GM12878 (cell line): ENCODE results near the gene TBXA2R. TPM values are rescaled to one million over a fixed set of nuclear protein-coding genes. Genes with fewer than 3 reads are reported as not detected.

ENCODE experiments used
- ATAC-seq: fragments of 200-7000 bp; cut with Tn5 transposase; 3 replicates; pipeline ENCODE4 v1.9.1; 2020; ENCODE audit warnings: mild to moderate bottlenecking, moderate library complexity
- BruUV-seq: library from RNA; stranded (reverse); fragments of 400-500 nt; replicated peaks from 2 replicates; lab custom pipeline; 2021; lab: Mats Ljungman, UMichigan
- CTCF ChIA-PET: fragments of 300-600 bp; sonication (Branson Sonifier 250); formaldehyde crosslinking; extraction: SDS; loops from one replicate; lab custom pipeline; 2021; ENCODE audit warnings: inconsistent platforms; lab: Yijun Ruan, JAX
- POLR2A ChIA-PET: fragments of 350-600 bp; formaldehyde crosslinking; extraction: SDS; loops from one replicate; lab custom pipeline; 2021; ENCODE audit warnings: inconsistent platforms; lab: Charles Lee
- RAD21 ChIA-PET: fragments of 300-600 bp; sonication (Branson Sonifier 250); formaldehyde crosslinking; loops from one replicate; lab custom pipeline; 2023; ENCODE audit warnings: antibody characterized with exemption; ENCODE audit not compliant: unreplicated experiment; lab: Charles Lee
- SMC1A ChIA-PET: fragments of 300-600 bp; sonication (Branson Sonifier 250); formaldehyde crosslinking; loops from one replicate; lab custom pipeline; 2023; ENCODE audit not compliant: unreplicated experiment, uncharacterized antibody; lab: Charles Lee
- DNase-seq: peaks from one replicate; pipeline ENCODE4 v3.0.0-alpha.2; 2011; ENCODE audit warnings: low read depth, low spot score
- FAIRE-seq: peaks from 3 replicates; lab custom pipeline; 2011; peaks lifted over from hg19 to GRCh38; lab: Jason Lieb, UNC
- H2AFZ ChIP-seq: 2 replicates; pipeline ENCODE4 v1.6.0; 2011; ENCODE audit warnings: low read depth, low read length, control low read depth; ENCODE audit not compliant: control insufficient read depth
- H3K27ac ChIP-seq: 2 replicates; pipeline ENCODE4 v1.5.1; 2011; ENCODE audit warnings: control low read depth; ENCODE audit not compliant: control insufficient read depth, insufficient read depth
- H3K27me3 ChIP-seq, 2 experiments: replicated peaks in 1 of 2; 2 replicates each; pipeline versions ENCODE4 v1.6.0 to v1.6.1; 2011; ENCODE audit warnings: low read length in 1 of 2; ENCODE audit not compliant: control insufficient read depth in 2 of 2, insufficient read depth in 2 of 2
- H3K36me3 ChIP-seq, 2 experiments: 2 replicates each; pipeline ENCODE4 v1.5.1; 2011; ENCODE audit warnings: low read length in 1 of 2; ENCODE audit not compliant: control insufficient read depth in 2 of 2, insufficient read depth in 2 of 2
- H3K4me1 ChIP-seq: 2 replicates; pipeline ENCODE4 v1.6.1; 2011; ENCODE audit warnings: mild to moderate bottlenecking, low read length, moderate library complexity, mixed read lengths; ENCODE audit not compliant: control insufficient read depth, insufficient read depth
- H3K4me2 ChIP-seq: 2 replicates; pipeline ENCODE4 v1.6.0; 2011; ENCODE audit warnings: control low read depth; ENCODE audit not compliant: control insufficient read depth, insufficient read depth
- H3K4me3 ChIP-seq: fragments of 200-600 bp; sonication (generic); 2 replicates; pipeline ENCODE4 v1.5.1; 2016
- H3K79me2 ChIP-seq: 2 replicates; pipeline ENCODE4 v1.6.0; 2011; ENCODE audit warnings: low read length; ENCODE audit not compliant: control insufficient read depth, insufficient read depth
- H3K9ac ChIP-seq: 2 replicates; pipeline ENCODE4 v1.8.0; 2011; ENCODE audit warnings: low read length, control low read depth, mixed read lengths; ENCODE audit not compliant: control insufficient read depth, insufficient read depth
- H3K9me3 ChIP-seq: replicated peaks from 3 replicates; pipeline ENCODE4 v1.5.1; 2011; ENCODE audit warnings: mild to moderate bottlenecking, low read length; ENCODE audit not compliant: control insufficient read depth, insufficient read depth
- H4K20me1 ChIP-seq: 2 replicates; pipeline ENCODE4 v1.6.0; 2011; ENCODE audit not compliant: control insufficient read depth, insufficient read depth
- DPF2 ChIP-seq: fragments of 450-650 bp; IDR thresholded peaks from 2 replicates; pipeline ENCODE4 v1.6.1; 2017; ENCODE audit warnings: mild to moderate bottlenecking
- HCFC1 ChIP-seq: fragments of 150-350 bp; IDR thresholded peaks from 2 replicates; pipeline ENCODE4 v1.6.1; 2014; ENCODE audit warnings: low read length
- NKRF ChIP-seq: fragments of 450-650 bp; conservative IDR thresholded peaks from 2 replicates; pipeline ENCODE4 v1.6.1; 2017; ENCODE audit warnings: mild to moderate bottlenecking, moderate library complexity
- SMARCA5 ChIP-seq: fragments of 450-650 bp; IDR thresholded peaks from 2 replicates; pipeline ENCODE4 v1.6.1; 2017; ENCODE audit warnings: mild to moderate bottlenecking
- ZNF217 ChIP-seq: fragments of 450-650 bp; IDR thresholded peaks from 2 replicates; pipeline ENCODE4 v1.6.1; 2017; ENCODE audit warnings: antibody characterized with exemption, mild to moderate bottlenecking
- WGBS: methylation state at CpG from one replicate; pipeline ENCODE4 v1.1.6; 2016; ENCODE audit warnings: low lambda C conversion rate; ENCODE audit not compliant: insufficient replicate concordance, insufficient coverage; ENCODE audit errors: missing lambda C conversion rate; 5-methylcytosine and 5-hydroxymethylcytosine counted together
- in situ Hi-C: fragments of 300-500 bp; cut with MboI; formaldehyde crosslinking; loops from 9 replicates; pipeline ENCODE4 v1.14.3; 2018; ENCODE audit warnings: mixed read lengths
- intact Hi-C: fragments of 100-400 bp; cut with micrococcal nuclease; formaldehyde crosslinking; loops from one replicate; pipeline ENCODE4 v1.14.2; 2022; ENCODE audit not compliant: unreplicated experiment
- polyA plus RNA-seq, 11 experiments: library from polyadenylated mRNA; depleted of rRNA in 4 of 11; unstranded in 6 of 11; stranded (reverse) in 5 of 11; fragments of >200 nt; fragmentation: Nextera tagmentation in 4 of 11; fragmentation: Illumina TruSeq in 1 of 11; extraction: Ambion mirVana in 4 of 11; extraction: Trizol in 1 of 11; gene quantifications; 1 replicate in 1 of 11; 2 replicates in 10 of 11; pipeline versions ENCODE4 v1.2.1 to v1.2.3, GENCODE V29; 2011 to 2016; ENCODE audit warnings: inconsistent platforms in 2 of 11, missing spikeins in 2 of 11, low read depth in 1 of 11
- total RNA-seq, 4 experiments: library from RNA; depleted of rRNA in 3 of 4; stranded (reverse); fragments of >200 nt in 3 of 4; fragmentation: Illumina TruSeq in 1 of 4; extraction: Trizol in 1 of 4; gene quantifications; 2 replicates each; pipeline versions ENCODE4 v1.2.1 to v1.2.3, GENCODE V29; 2013 to 2021

Gene TBXA2R
- total and polyA plus RNA-seq, 10 of the 15 experiments (the other 5 are each of a cell fraction or from before 2014, with no cell fraction given) = 0.03 TPM; not detected in 8

- ATAC-seq = no peak
- ChIA-PET POLR2A (interaction anchor here (0.6 to 1.0 kb wide), 4 partner anchors 19 to 74 kb away, joined by 3 to 4 read pairs (median 3); no protein-coding TSS in a partner anchor), RAD21 (interaction anchor here (1.0 kb wide), 1 partner anchor 70 kb away, joined by 4 read pairs; the partner anchor contains the start of gene MFSD12), CTCF (interaction anchor here (1.1 to 1.4 kb wide), 3 partner anchors 82 to 360 kb away, joined by 3 to 5 read pairs (median 4); no protein-coding TSS in a partner anchor), SMC1A (interaction anchor here (1.0 kb wide), 1 partner anchor 35 kb away, joined by 3 read pairs; no protein-coding TSS in a partner anchor)
- intact Hi-C loops = loop anchor here (5.0 kb wide), 1 partner anchor 70 kb away; the partner anchor contains the start of gene MFSD12
- H3K9ac ChIP-seq = peak overlapping the region; percentile 88; the same call in 1 of the 2 replicates
- in situ Hi-C loops = no loop called here
- H3K9me3 ChIP-seq = no peaks in the 10 kb centered on the region
- TF ChIP-seq SMARCA5 (peak; percentile 94), HCFC1 (no peak), DPF2 (peak; percentile 7; the same call in 1 of the 2 replicates), NKRF (peak; percentile 28; the same call in 1 of the 2 replicates), ZNF217 (peak; percentile 92)
- no peaks in the 10 kb centered on the region; a peak in 1 of 4 replicates for H3K36me3 ChIP-seq
- 58% methylated on average over 7 of the region's 7 CpGs for WGBS
- H3K4me3 ChIP-seq = peak overlapping the region; percentile 2; the same call in 1 of the 2 replicates
- no peaks in the 10 kb centered on the region for H3K27me3 ChIP-seq
- BruUV-seq = no TSS peak
- H2AFZ ChIP-seq = peak overlapping the region; percentile 88
- peaks cover 21% of the 10 kb centered on the region for H3K79me2 ChIP-seq
- no peak for FAIRE-seq
- no peak for DNase-seq
- H3K27ac ChIP-seq = no peak overlapping the region
- peaks cover 8% of the 10 kb centered on the region for H3K4me1 ChIP-seq
- no peaks in the 10 kb centered on the region for H4K20me1 ChIP-seq
- peak overlapping the region; percentile 90 for H3K4me2 ChIP-seq
These were observed 20.7 kb upstream of the TBXA2R start for GRCh38 chr19:3627351-3627723.
